HepG2 (cell line): ENCODE results near the gene NOP9. TPM values are rescaled to one million over a fixed set of nuclear protein-coding genes. Genes with fewer than 3 reads are reported as not detected.

ENCODE experiments used
- AHR ChIP-seq: IDR thresholded peaks from 2 replicates; pipeline ENCODE4 v1.6.1; 2018; ENCODE audit warnings: missing genetic modification reagents, missing compliant biosample characterization
- ATF1 ChIP-seq: IDR thresholded peaks from 2 replicates; pipeline ENCODE4 v1.6.1; 2016; ENCODE audit warnings: mild to moderate bottlenecking, control low read depth
- CAMTA2 ChIP-seq: sonication (generic); formaldehyde crosslinking; IDR thresholded peaks from 2 replicates; pipeline ENCODE4 v1.4.0; 2020; ENCODE audit warnings: mild to moderate bottlenecking, missing genetic modification reagents, borderline replicate concordance
- CBFB ChIP-seq: sonication (generic); formaldehyde crosslinking; IDR thresholded peaks from 2 replicates; pipeline ENCODE4 v1.4.0; 2020; ENCODE audit warnings: missing genetic modification reagents
- FOXJ3 ChIP-seq: sonication (generic); formaldehyde crosslinking; IDR thresholded peaks from 2 replicates; pipeline ENCODE4 v1.4.0; 2020; ENCODE audit warnings: missing genetic modification reagents, mild to moderate bottlenecking, borderline replicate concordance
- KAT7 ChIP-seq: IDR thresholded peaks from 2 replicates; pipeline ENCODE4 v1.6.1; 2018; ENCODE audit warnings: borderline replicate concordance, missing compliant biosample characterization
- MAFF ChIP-seq: IDR thresholded peaks from 2 replicates; pipeline ENCODE4 v1.6.1; 2011; ENCODE audit warnings: low read depth, low read length, improper control_type of control experiment
- PHF20 ChIP-seq: sonication (generic); formaldehyde crosslinking; IDR thresholded peaks from 2 replicates; pipeline ENCODE4 v1.5.0; 2020; ENCODE audit warnings: mild to moderate bottlenecking, missing genetic modification reagents
- RBM39 ChIP-seq: fragments of 200-400 bp; formaldehyde crosslinking; IDR thresholded peaks from one replicate; pipeline ENCODE4 v1.6.1; 2018; ENCODE audit warnings: antibody characterized with exemption, mild to moderate bottlenecking, low read depth, low read length; ENCODE audit not compliant: poor library complexity, severe bottlenecking
- SRSF1 ChIP-seq: fragments of 200-400 bp; formaldehyde crosslinking; optimal IDR thresholded peaks from 2 replicates; pipeline ENCODE3; 2017; ENCODE audit warnings: mild to moderate bottlenecking, low read depth, low read length, moderate library complexity
- SRSF9 ChIP-seq: fragments of 200-400 bp; formaldehyde crosslinking; IDR thresholded peaks from 2 replicates; pipeline ENCODE4 v1.6.1; 2018; ENCODE audit warnings: borderline replicate concordance, mild to moderate bottlenecking, low read depth, low read length; ENCODE audit not compliant: insufficient read depth, poor library complexity, severe bottlenecking
- XRCC5 ChIP-seq: fragments of 200-400 bp; formaldehyde crosslinking; optimal IDR thresholded peaks from 2 replicates; pipeline ENCODE3; 2017; ENCODE audit warnings: mild to moderate bottlenecking, low read length
- ZMYM4 ChIP-seq: sonication (generic); formaldehyde crosslinking; IDR thresholded peaks from 2 replicates; pipeline ENCODE4 v1.8.1; 2023; ENCODE audit warnings: mild to moderate bottlenecking, missing genetic modification reagents
- ZNF724P ChIP-seq: sonication (generic); formaldehyde crosslinking; IDR thresholded peaks from 2 replicates; pipeline ENCODE4 v1.8.0; 2022; ENCODE audit warnings: missing genetic modification reagents, borderline replicate concordance
- ZNF766 ChIP-seq: sonication (generic); formaldehyde crosslinking; IDR thresholded peaks from 2 replicates; pipeline ENCODE4 v1.5.0; 2020; ENCODE audit warnings: missing genetic modification reagents, borderline replicate concordance
- ZSCAN12 ChIP-seq: sonication (generic); formaldehyde crosslinking; IDR thresholded peaks from 2 replicates; pipeline ENCODE4 v1.9.0; 2021; ENCODE audit warnings: mild to moderate bottlenecking, missing genetic modification reagents
- polyA plus RNA-seq, 8 experiments: library from polyadenylated mRNA; depleted of rRNA in 3 of 8; stranded (reverse) in 7 of 8; unstranded in 1 of 8; fragments of >200 nt; fragmentation: Illumina TruSeq in 4 of 8; extraction: Trizol in 4 of 8; gene quantifications; 2 replicates each; pipeline versions ENCODE4 v1.2.1 to v1.2.3, GENCODE V29; 2011 to 2016; ENCODE audit warnings: low read depth in 4 of 8, missing spikeins in 1 of 8, mixed read lengths in 1 of 8; ENCODE audit not compliant: insufficient read depth in 1 of 8
- total RNA-seq, 5 experiments: library from RNA; depleted of rRNA; stranded (reverse); fragments of >200 nt; fragmentation: Illumina TruSeq; extraction: Trizol; gene quantifications; 2 replicates each; pipeline ENCODE4 v1.2.3, GENCODE V29; 2016; ENCODE audit warnings: low read depth in 1 of 5
- TF ChIP-seq, protein P1 (sequence below): sonication (generic); formaldehyde crosslinking; conservative IDR thresholded peaks from 2 replicates; pipeline ENCODE4 v1.4.0; 2020; ENCODE audit warnings: missing genetic modification reagents
- TF ChIP-seq, protein P2 (sequence below), 2 experiments: sonication (generic) in 1 of 2; formaldehyde crosslinking in 1 of 2; IDR thresholded peaks; 2 replicates each; pipeline versions ENCODE4 v1.4.0 to v1.6.1; 2018 to 2020; ENCODE audit warnings: missing genetic modification reagents in 2 of 2, borderline replicate concordance in 1 of 2, low read depth in 1 of 2, mild to moderate bottlenecking in 1 of 2, missing biosample characterization in 1 of 2
- TF ChIP-seq, protein P3 (sequence below): IDR thresholded peaks from 2 replicates; pipeline ENCODE4 v1.6.1; 2012; ENCODE audit warnings: inconsistent platforms
- TF ChIP-seq, protein P4 (sequence below): sonication (generic); formaldehyde crosslinking; IDR thresholded peaks from 2 replicates; pipeline ENCODE4 v1.8.1; 2023; ENCODE audit warnings: mild to moderate bottlenecking, moderate library complexity, missing genetic modification reagents
- TF ChIP-seq, protein P5 (sequence below): sonication (generic); formaldehyde crosslinking; IDR thresholded peaks from 2 replicates; pipeline ENCODE4 v1.5.0; 2020; ENCODE audit warnings: mild to moderate bottlenecking, missing genetic modification reagents
- TF ChIP-seq, protein P6 (sequence below): sonication (generic); formaldehyde crosslinking; IDR thresholded peaks from 2 replicates; pipeline ENCODE4 v1.8.0; 2023; ENCODE audit warnings: mild to moderate bottlenecking, missing genetic modification reagents

Gene NOP9
- total and polyA plus RNA-seq, 2 of the 13 experiments (the other 11 are each of a cell fraction or from before 2014, with no cell fraction given) = 24.5 to 61.6 TPM

DNA sequence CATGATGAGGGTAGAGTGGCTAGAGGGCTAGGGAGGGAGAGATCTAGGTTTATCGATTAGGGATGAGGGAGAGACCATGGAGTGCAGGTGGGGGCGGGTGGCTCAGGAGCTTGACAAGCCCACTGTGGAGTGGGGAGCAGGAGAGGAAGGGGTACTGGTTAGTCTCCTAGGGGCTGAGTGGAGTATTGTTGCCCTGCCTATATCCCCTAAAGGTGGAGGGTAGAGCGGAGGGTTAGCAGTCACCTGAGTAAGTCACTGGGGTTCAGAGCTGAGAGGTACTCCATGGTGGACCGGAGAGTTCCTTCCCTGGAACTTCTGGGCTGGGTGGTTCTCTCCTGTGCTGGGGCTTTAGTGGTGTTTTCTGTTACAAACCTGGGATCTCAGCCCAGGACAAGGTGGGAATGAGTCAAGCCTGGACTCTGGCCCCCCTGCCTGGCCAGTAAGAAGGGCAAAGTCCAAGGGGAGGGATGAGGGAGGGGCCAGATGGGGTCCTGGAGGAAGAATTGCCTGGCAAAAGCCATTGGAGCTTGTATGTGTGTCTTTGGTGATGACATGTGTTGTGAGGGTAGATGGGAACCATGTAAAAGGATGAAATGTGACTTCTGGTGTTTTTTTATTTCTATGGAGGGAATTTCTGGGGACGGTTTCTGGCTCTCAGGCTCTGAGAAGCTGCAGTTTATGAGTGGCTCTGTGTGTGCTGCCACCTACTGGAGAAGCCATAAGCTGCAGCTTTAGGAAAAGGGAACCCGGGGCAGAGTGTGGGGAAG is 8.1 kb downstream of the NOP9 start, which contains the start of gene CIDEB (continued):
- peak; percentile 64 for TF ChIP-seq RBM39
- TF ChIP-seq ZMYM4 (CRISPR knock-in tag) = no peak
- no peak for TF ChIP-seq ATF1 (CRISPR knock-in tag)
- no peak for TF ChIP-seq ZSCAN12 (CRISPR knock-in tag)
- TF ChIP-seq, protein P1, sequence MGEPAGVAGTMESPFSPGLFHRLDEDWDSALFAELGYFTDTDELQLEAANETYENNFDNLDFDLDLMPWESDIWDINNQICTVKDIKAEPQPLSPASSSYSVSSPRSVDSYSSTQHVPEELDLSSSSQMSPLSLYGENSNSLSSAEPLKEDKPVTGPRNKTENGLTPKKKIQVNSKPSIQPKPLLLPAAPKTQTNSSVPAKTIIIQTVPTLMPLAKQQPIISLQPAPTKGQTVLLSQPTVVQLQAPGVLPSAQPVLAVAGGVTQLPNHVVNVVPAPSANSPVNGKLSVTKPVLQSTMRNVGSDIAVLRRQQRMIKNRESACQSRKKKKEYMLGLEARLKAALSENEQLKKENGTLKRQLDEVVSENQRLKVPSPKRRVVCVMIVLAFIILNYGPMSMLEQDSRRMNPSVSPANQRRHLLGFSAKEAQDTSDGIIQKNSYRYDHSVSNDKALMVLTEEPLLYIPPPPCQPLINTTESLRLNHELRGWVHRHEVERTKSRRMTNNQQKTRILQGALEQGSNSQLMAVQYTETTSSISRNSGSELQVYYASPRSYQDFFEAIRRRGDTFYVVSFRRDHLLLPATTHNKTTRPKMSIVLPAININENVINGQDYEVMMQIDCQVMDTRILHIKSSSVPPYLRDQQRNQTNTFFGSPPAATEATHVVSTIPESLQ = peak; percentile 88; the same call in 1 of the 2 replicates
- TF ChIP-seq ZNF724P = peak; percentile 87
- no peak for TF ChIP-seq KAT7 (CRISPR knock-in tag)
- peak; percentile 99 for TF ChIP-seq XRCC5
- TF ChIP-seq SRSF9 = no peak
- no peak for TF ChIP-seq MAFF
- TF ChIP-seq PHF20 (CRISPR knock-in tag) = no peak
- no peak for TF ChIP-seq SRSF1
- TF ChIP-seq ZNF766 = 0 out of 2 replicates have a peak, but pooled peaks have one; percentile 33
- TF ChIP-seq AHR (CRISPR knock-in tag) = peak; percentile 85
- TF ChIP-seq, protein P2, sequence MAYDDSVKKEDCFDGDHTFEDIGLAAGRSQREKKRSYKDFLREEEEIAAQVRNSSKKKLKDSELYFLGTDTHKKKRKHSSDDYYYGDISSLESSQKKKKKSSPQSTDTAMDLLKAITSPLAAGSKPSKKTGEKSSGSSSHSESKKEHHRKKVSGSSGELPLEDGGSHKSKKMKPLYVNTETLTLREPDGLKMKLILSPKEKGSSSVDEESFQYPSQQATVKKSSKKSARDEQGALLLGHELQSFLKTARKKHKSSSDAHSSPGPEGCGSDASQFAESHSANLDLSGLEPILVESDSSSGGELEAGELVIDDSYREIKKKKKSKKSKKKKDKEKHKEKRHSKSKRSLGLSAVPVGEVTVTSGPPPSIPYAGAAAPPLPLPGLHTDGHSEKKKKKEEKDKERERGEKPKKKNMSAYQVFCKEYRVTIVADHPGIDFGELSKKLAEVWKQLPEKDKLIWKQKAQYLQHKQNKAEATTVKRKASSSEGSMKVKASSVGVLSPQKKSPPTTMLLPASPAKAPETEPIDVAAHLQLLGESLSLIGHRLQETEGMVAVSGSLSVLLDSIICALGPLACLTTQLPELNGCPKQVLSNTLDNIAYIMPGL (CRISPR knock-in tag; IDR thresholded peaks at IDR 0.05; ENCODE audit: borderline replicate concordance in 1 of 2, low read depth in 1 of 2) = peak; percentile 93 to 96
- peak; percentile 74 for TF ChIP-seq CBFB (CRISPR knock-in tag)
- TF ChIP-seq CAMTA2 (CRISPR knock-in tag) = peak; percentile 79; the same call in 1 of the 2 replicates
- TF ChIP-seq, protein P3, sequence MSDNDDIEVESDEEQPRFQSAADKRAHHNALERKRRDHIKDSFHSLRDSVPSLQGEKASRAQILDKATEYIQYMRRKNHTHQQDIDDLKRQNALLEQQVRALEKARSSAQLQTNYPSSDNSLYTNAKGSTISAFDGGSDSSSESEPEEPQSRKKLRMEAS = no peak
- no peak for TF ChIP-seq FOXJ3 (CRISPR knock-in tag)
- TF ChIP-seq, protein P4, sequence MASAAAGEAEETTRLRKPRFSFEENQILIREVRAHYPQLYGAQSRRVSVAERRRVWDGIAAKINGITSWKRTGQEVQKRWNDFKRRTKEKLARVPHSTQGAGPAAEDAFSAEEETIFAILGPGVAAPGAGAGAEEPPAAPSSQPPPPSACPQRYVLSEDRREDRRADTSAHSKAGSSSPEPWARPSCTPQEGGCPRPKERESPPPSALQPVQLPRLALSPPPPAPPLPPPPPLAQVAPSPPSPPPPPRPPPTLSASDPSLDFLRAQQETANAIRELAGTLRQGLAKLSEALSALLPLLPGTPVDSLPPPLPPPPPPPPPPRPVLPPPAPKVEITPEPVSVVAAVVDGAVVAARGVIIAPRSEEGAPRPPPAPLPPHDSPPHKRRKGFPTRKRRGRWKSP (CRISPR knock-in tag) = no peak
- TF ChIP-seq, protein P5, sequence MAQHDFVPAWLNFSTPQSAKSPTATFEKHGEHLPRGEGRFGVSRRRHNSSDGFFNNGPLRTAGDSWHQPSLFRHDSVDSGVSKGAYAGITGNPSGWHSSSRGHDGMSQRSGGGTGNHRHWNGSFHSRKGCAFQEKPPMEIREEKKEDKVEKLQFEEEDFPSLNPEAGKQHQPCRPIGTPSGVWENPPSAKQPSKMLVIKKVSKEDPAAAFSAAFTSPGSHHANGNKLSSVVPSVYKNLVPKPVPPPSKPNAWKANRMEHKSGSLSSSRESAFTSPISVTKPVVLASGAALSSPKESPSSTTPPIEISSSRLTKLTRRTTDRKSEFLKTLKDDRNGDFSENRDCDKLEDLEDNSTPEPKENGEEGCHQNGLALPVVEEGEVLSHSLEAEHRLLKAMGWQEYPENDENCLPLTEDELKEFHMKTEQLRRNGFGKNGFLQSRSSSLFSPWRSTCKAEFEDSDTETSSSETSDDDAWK (CRISPR knock-in tag) = no peak
- TF ChIP-seq, protein P6, sequence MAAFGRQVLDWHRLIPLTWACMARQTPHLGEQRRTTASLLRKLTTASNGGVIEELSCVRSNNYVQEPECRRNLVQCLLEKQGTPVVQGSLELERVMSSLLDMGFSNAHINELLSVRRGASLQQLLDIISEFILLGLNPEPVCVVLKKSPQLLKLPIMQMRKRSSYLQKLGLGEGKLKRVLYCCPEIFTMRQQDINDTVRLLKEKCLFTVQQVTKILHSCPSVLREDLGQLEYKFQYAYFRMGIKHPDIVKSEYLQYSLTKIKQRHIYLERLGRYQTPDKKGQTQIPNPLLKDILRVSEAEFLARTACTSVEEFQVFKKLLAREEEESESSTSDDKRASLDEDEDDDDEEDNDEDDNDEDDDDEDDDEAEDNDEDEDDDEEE (CRISPR knock-in tag) = peak; percentile 98
